GM12878 (cell line): ENCODE results near the gene PDE9A. TPM values are rescaled to one million over a fixed set of nuclear protein-coding genes. Genes with fewer than 3 reads are reported as not detected.

Experiments
- ATAC-seq: fragments of 200-7000 bp; cut with Tn5 transposase; 3 replicates; pipeline ENCODE4 v1.9.1; 2020; ENCODE audit warnings: mild to moderate bottlenecking, moderate library complexity
- BruUV-seq: library from RNA; stranded (reverse); fragments of 400-500 nt; replicated peaks from 2 replicates; lab custom pipeline; 2021; lab: Mats Ljungman, UMichigan
- CTCF ChIA-PET: fragments of 300-600 bp; sonication (Branson Sonifier 250); formaldehyde crosslinking; extraction: SDS; loops from one replicate; lab custom pipeline; 2021; ENCODE audit warnings: inconsistent platforms; lab: Yijun Ruan, JAX
- POLR2A ChIA-PET: fragments of 350-600 bp; formaldehyde crosslinking; extraction: SDS; loops from one replicate; lab custom pipeline; 2021; ENCODE audit warnings: inconsistent platforms; lab: Charles Lee
- RAD21 ChIA-PET: fragments of 300-600 bp; sonication (Branson Sonifier 250); formaldehyde crosslinking; loops from one replicate; lab custom pipeline; 2023; ENCODE audit warnings: antibody characterized with exemption; ENCODE audit not compliant: unreplicated experiment; lab: Charles Lee
- SMC1A ChIA-PET: fragments of 300-600 bp; sonication (Branson Sonifier 250); formaldehyde crosslinking; loops from one replicate; lab custom pipeline; 2023; ENCODE audit not compliant: unreplicated experiment, uncharacterized antibody; lab: Charles Lee
- DNase-seq: peaks from one replicate; pipeline ENCODE4 v3.0.0-alpha.2; 2011; ENCODE audit warnings: low read depth, low spot score
- FAIRE-seq: peaks from 3 replicates; lab custom pipeline; 2011; peaks lifted over from hg19 to GRCh38; lab: Jason Lieb, UNC
- H2AFZ ChIP-seq: 2 replicates; pipeline ENCODE4 v1.6.0; 2011; ENCODE audit warnings: low read depth, low read length, control low read depth; ENCODE audit not compliant: control insufficient read depth
- H3K27ac ChIP-seq: 2 replicates; pipeline ENCODE4 v1.5.1; 2011; ENCODE audit warnings: control low read depth; ENCODE audit not compliant: control insufficient read depth, insufficient read depth
- H3K27me3 ChIP-seq, 2 experiments: replicated peaks in 1 of 2; 2 replicates each; pipeline versions ENCODE4 v1.6.0 to v1.6.1; 2011; ENCODE audit warnings: low read length in 1 of 2; ENCODE audit not compliant: control insufficient read depth in 2 of 2, insufficient read depth in 2 of 2
- H3K36me3 ChIP-seq, 2 experiments: 2 replicates each; pipeline ENCODE4 v1.5.1; 2011; ENCODE audit warnings: low read length in 1 of 2; ENCODE audit not compliant: control insufficient read depth in 2 of 2, insufficient read depth in 2 of 2
- H3K4me1 ChIP-seq: 2 replicates; pipeline ENCODE4 v1.6.1; 2011; ENCODE audit warnings: mild to moderate bottlenecking, low read length, moderate library complexity, mixed read lengths; ENCODE audit not compliant: control insufficient read depth, insufficient read depth
- H3K4me2 ChIP-seq: 2 replicates; pipeline ENCODE4 v1.6.0; 2011; ENCODE audit warnings: control low read depth; ENCODE audit not compliant: control insufficient read depth, insufficient read depth
- H3K4me3 ChIP-seq: fragments of 200-600 bp; sonication (generic); 2 replicates; pipeline ENCODE4 v1.5.1; 2016
- H3K79me2 ChIP-seq: 2 replicates; pipeline ENCODE4 v1.6.0; 2011; ENCODE audit warnings: low read length; ENCODE audit not compliant: control insufficient read depth, insufficient read depth
- H3K9ac ChIP-seq: 2 replicates; pipeline ENCODE4 v1.8.0; 2011; ENCODE audit warnings: low read length, control low read depth, mixed read lengths; ENCODE audit not compliant: control insufficient read depth, insufficient read depth
- H3K9me3 ChIP-seq: replicated peaks from 3 replicates; pipeline ENCODE4 v1.5.1; 2011; ENCODE audit warnings: mild to moderate bottlenecking, low read length; ENCODE audit not compliant: control insufficient read depth, insufficient read depth
- H4K20me1 ChIP-seq: 2 replicates; pipeline ENCODE4 v1.6.0; 2011; ENCODE audit not compliant: control insufficient read depth, insufficient read depth
- NFIC ChIP-seq: IDR thresholded peaks from 2 replicates; pipeline ENCODE4 v1.6.1; 2012; ENCODE audit warnings: low read depth, mild to moderate bottlenecking, inconsistent platforms, low read length, moderate library complexity
- POLR2AphosphoS2 ChIP-seq: IDR thresholded peaks from 2 replicates; pipeline ENCODE4 v1.6.1; 2011; ENCODE audit warnings: low read depth, mild to moderate bottlenecking, low read length, improper control_type of control experiment, moderate library complexity
- RBBP5 ChIP-seq: fragments of 200-600 bp; sonication (generic); conservative IDR thresholded peaks from 2 replicates; pipeline ENCODE4 v1.6.1; 2016
- SRF ChIP-seq, 2 experiments: IDR thresholded peaks; 2 replicates each; pipeline ENCODE4 v1.6.1; 2011; ENCODE audit warnings: low read depth in 2 of 2, low read length in 2 of 2, mild to moderate bottlenecking in 1 of 2, moderate library complexity in 1 of 2
- TBL1XR1 ChIP-seq: IDR thresholded peaks from 2 replicates; pipeline ENCODE4 v1.6.1; 2012; ENCODE audit warnings: low read depth, low read length, improper control_type of control experiment
- WRNIP1 ChIP-seq: IDR thresholded peaks from 2 replicates; pipeline ENCODE4 v1.6.1; 2011; ENCODE audit warnings: low read depth, low read length, improper control_type of control experiment, borderline replicate concordance
- YY1 ChIP-seq: IDR thresholded peaks from 2 replicates; pipeline ENCODE4 v1.6.1; 2011; ENCODE audit warnings: low read depth, mild to moderate bottlenecking, low read length
- WGBS: methylation state at CpG from one replicate; pipeline ENCODE4 v1.1.6; 2016; ENCODE audit warnings: low lambda C conversion rate; ENCODE audit not compliant: insufficient replicate concordance, insufficient coverage; ENCODE audit errors: missing lambda C conversion rate; 5-methylcytosine and 5-hydroxymethylcytosine counted together
- in situ Hi-C: fragments of 300-500 bp; cut with MboI; formaldehyde crosslinking; loops from 9 replicates; pipeline ENCODE4 v1.14.3; 2018; ENCODE audit warnings: mixed read lengths
- intact Hi-C: fragments of 100-400 bp; cut with micrococcal nuclease; formaldehyde crosslinking; loops from one replicate; pipeline ENCODE4 v1.14.2; 2022; ENCODE audit not compliant: unreplicated experiment
- polyA plus RNA-seq, 11 experiments: library from polyadenylated mRNA; depleted of rRNA in 4 of 11; unstranded in 6 of 11; stranded (reverse) in 5 of 11; fragments of >200 nt; fragmentation: Nextera tagmentation in 4 of 11; fragmentation: Illumina TruSeq in 1 of 11; extraction: Ambion mirVana in 4 of 11; extraction: Trizol in 1 of 11; gene quantifications; 1 replicate in 1 of 11; 2 replicates in 10 of 11; pipeline versions ENCODE4 v1.2.1 to v1.2.3, GENCODE V29; 2011 to 2016; ENCODE audit warnings: inconsistent platforms in 2 of 11, missing spikeins in 2 of 11, low read depth in 1 of 11
- total RNA-seq, 4 experiments: library from RNA; depleted of rRNA in 3 of 4; stranded (reverse); fragments of >200 nt in 3 of 4; fragmentation: Illumina TruSeq in 1 of 4; extraction: Trizol in 1 of 4; gene quantifications; 2 replicates each; pipeline versions ENCODE4 v1.2.1 to v1.2.3, GENCODE V29; 2013 to 2021
- TF ChIP-seq, protein P1 (sequence below): IDR thresholded peaks from 2 replicates; pipeline ENCODE4 v1.6.1; 2011; ENCODE audit warnings: borderline replicate concordance, low read depth, mild to moderate bottlenecking, moderate library complexity, mixed read lengths, low read length; ENCODE audit not compliant: insufficient read depth; ENCODE audit errors: extremely low read length

Gene PDE9A
- total and polyA plus RNA-seq, 10 of the 15 experiments (the other 5 are each of a cell fraction or from before 2014, with no cell fraction given): 0.08 to 0.45 (median 0.20) TPM; not detected in 1

DNA sequence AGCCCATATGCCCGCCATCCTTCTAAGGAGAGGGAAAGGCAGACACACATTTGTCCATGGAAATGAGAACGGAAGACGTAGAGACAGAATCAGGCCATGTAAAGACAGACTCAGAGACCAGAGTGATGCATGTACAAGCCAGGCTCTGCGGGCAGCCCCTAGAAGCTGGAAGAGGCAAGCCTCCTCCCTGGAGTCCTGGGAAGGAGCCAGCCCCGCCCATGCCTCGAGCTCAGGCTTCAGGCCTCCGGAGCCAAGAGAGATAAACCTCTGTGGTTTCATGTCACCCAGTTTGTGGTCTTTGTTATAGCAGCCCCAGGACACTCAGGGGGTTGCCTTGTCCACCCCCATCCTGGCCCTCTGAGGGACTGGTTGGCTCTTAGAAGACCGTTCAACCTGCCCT is 11.6 kb downstream of the PDE9A start:
- in situ Hi-C loops: no loop called here
- ChIA-PET CTCF (no interaction called here), POLR2A (no interaction called here), RAD21 (no interaction called here), SMC1A (no interaction called here)
- intact Hi-C loops: no loop called here
- BruUV-seq: no TSS peak
- FAIRE-seq (no peak), ATAC-seq (no peak), DNase-seq (no peak)
- Histone ChIP-seq H3K27me3 (no peaks in the 10 kb centered on the region), H4K20me1 (no peaks in the 10 kb centered on the region), H3K9me3 (no peaks in the 10 kb centered on the region; the same call in 2 of the 3 replicates), H2AFZ (no peak overlapping the region), H3K9ac (no peak overlapping the region), H3K4me1 (0 out of 2 replicates have a peak, but pooled peaks cover under 1% of the 10 kb centered on the region), H3K4me3 (no peak overlapping the region), H3K79me2 (no peaks in the 10 kb centered on the region), H3K36me3 (no peaks in the 10 kb centered on the region), H3K27ac (no peak overlapping the region), H3K4me2 (no peak overlapping the region)
- WGBS: 44% methylated on average over 8 of the region's 8 CpGs
- TF ChIP-seq RBBP5 (no peak), WRNIP1 (no peak)

DNA sequence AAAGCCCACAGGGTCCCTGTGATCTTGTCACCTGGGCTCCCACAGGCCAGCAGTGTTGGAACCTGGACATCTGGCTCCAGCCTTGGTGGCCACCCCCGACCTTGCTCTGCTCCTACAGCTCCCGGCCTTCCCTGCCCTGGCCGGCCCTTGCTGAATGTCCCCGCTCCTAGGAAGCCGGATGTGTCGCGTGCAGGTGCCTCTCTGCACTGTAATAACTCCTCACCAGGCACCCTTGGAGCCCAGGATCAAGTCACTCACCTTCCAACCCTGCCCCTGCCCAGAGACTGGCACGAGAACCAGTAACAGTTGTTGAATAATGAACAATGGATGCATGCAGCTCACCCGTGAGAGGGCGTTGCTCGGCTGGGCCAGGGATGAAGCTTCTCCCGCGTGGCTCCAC is 12.1 kb downstream of the PDE9A start:
- RAD21 ChIA-PET: no interaction called here
- intact Hi-C loops: no loop called here

More for the DNA sequence above, 12.1 kb downstream of the PDE9A start:
- no peaks in the 10 kb centered on the region for H3K36me3 ChIP-seq
- POLR2A ChIA-PET: no interaction called here
- H3K4me2 ChIP-seq: no peak overlapping the region
- in situ Hi-C loops: no loop called here
- no TSS peak for BruUV-seq
- WGBS: 77% methylated on average over 13 of the region's 13 CpGs
- H3K27me3 ChIP-seq: no peaks in the 10 kb centered on the region
- no peak for ATAC-seq
- FAIRE-seq: no peak
- H3K4me1 ChIP-seq: no peaks in the 10 kb centered on the region
- no peak overlapping the region for H3K27ac ChIP-seq
- no peaks in the 10 kb centered on the region for H3K79me2 ChIP-seq
- DNase-seq: no peak
- TF ChIP-seq, protein P1, sequence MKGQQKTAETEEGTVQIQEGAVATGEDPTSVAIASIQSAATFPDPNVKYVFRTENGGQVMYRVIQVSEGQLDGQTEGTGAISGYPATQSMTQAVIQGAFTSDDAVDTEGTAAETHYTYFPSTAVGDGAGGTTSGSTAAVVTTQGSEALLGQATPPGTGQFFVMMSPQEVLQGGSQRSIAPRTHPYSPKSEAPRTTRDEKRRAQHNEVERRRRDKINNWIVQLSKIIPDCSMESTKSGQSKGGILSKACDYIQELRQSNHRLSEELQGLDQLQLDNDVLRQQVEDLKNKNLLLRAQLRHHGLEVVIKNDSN: no peak
- TF ChIP-seq SRF (IDR thresholded peaks at IDR 0.05; ENCODE audit: low read depth in 2 of 2, low read length in 2 of 2) (no peak), YY1 (no peak), NFIC (no peak), TBL1XR1 (no peak), POLR2AphosphoS2 (no peak)
- TF ChIP-seq, all 136 proteins: peak for 0
- no peak overlapping the region for H3K4me3 ChIP-seq
- H3K9ac ChIP-seq: no peak overlapping the region
- SMC1A ChIA-PET: no interaction called here
- CTCF ChIA-PET: no interaction called here
- H4K20me1 ChIP-seq: no peaks in the 10 kb centered on the region
- H2AFZ ChIP-seq: no peak overlapping the region
- H3K9me3 ChIP-seq: no peaks in the 10 kb centered on the region; the same call in 2 of the 3 replicates
